HG02870 (cell line): ENCODE results near the gene SH2B2.
A peak's percentile ranks its signal among the peaks of the same experiment; 100 is the strongest.
"Not testable (repeated sequence)": the region's sequence is repeated elsewhere in the genome, so short reads cannot be mapped to it uniquely, and the experiment has no call there.

Source experiments
- ATAC-seq: cut with Tn5 transposase; IDR thresholded peaks from one replicate; pipeline ENCODE4 v1.9.1; 2021; ENCODE audit warnings: mild to moderate bottlenecking, moderate library complexity; ENCODE audit not compliant: unreplicated experiment

SH2B2 gene

DNA sequence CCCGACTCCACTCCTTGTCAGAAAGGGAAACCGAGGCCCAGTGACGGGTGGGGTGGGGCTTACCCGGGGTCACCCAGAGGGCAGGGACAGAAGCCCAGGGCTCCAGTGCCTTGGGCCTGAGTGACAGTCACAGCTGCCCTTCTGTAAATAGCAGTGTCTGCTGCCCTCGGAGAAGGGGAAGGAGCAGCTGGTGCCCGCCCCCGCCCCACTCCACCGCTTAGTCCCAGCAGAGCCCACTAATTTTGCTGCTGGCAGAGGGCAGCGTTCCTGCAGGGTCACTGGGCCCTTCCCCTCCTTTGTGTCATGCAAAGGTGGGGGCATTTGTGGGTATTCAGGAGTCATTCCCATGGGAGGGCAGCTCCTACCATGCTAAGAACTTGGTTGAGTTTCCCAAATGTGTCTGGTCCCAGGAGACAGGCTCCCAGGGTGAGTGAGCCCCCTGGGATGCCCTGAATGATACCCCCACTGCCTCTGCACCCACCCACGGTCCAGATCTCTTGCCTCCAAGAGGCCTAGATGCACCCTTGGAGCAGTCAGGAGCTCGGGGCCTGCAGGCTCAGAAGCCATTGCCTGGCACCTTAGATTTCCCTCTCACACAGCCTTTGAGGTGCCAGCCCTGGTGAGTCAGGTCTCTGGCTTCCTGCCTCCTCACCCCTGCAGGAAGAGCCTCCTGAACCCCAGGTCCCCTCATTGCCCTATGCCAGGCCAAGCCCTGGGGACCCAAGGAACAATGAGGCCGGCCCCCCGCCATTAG lies 17.2 kb downstream of the SH2B2 start:
- ATAC-seq: no peak

DNA sequence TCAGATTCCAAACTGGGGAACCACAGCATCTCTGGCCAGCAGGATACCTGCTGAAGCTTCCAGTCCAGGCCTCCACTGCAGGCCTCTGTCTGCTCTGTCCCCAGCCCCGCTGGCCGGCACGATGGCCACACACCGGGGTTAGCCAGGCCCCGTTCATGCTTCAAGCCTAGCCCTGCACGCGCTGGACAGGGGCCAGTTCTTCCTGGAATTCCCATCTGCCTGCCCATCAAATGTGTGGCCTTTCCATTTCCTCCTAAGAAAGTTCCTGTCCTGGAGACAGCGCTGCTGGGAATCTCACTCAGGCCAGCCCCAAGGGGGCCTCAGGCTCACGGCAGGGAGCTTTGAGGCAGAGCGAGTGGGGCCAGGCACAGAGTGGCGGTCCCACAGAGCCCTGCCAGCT lies 18.0 kb downstream of the SH2B2 start:
- no peak for ATAC-seq

DNA sequence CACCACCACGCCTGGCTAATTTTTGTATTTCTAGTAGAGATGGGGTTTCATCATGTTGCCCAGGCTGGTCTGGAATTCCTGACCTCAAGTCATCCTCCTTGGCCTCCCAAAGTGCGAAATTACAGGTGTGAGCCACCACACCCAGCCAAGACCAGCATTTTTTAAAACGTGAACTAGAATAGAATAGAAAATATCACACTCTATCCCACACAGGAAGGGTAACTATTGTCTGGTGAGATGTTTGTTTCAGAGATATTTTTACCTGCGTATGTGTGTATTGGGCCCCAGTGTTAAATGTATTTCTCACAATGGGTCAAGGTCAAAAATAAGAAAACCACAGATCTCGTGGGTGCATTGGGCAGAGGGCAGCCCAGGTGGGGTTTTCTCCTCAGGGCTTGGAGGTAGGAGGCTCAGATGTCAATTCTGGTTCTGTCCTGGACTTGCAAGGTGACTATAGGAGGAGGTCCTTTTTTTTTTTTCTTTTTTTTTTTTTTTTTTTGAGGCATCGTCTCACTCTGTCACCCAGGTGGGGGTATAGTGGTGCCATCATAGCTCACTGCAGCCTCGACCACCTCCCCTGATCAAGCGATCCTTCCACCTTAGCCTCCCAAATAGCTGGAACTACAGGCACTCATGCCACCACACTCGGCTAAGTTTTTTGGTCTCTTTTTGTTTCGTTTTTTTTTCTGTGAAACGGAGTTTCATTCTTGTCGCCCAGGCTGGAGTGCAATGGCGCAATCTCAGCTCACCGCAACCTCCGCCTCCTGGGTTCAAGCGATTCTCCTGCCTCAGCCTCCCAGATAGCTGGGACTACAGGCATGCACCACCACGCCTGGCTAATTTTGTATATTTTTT lies 19.0 kb downstream of the SH2B2 start:
- peak; percentile 49 for ATAC-seq

DNA sequence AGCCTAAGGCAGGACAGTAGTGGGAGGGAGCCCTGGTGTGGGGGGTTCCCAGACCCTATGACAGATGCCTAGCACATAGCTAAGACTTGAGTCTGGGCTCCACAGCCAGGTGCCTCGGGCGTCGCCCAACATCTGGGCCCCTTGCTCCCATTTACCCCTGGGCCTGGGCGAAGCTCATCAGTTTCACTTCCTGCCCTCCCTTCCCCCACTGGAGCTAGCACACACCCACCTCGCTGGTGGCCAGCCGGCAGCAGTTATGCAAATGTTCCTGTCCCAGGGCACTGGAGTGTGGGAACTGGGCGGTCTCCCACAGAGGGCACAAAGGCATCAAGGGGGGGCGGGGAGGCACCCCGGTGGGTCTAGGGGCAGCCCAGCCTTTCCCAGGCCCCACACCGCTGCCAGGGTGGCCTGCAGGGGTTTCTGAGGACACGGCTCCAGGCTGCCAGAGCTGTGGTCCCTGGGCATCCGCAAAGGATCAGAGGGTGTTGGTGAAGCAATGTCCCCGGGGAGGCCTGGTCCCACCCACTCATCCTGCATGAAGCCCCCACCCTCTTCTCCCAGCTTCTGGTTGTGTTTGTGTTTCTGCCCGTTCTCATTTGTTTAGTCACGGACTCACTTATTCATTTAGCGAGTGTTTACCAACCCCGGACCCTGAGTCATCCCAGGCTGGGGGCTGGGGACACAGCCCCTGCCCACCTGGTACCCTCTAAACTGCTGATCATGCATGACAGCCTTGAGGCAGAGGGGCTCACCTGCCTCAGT lies 20.4 kb downstream of the SH2B2 start:
- ATAC-seq: peak; percentile 60

DNA sequence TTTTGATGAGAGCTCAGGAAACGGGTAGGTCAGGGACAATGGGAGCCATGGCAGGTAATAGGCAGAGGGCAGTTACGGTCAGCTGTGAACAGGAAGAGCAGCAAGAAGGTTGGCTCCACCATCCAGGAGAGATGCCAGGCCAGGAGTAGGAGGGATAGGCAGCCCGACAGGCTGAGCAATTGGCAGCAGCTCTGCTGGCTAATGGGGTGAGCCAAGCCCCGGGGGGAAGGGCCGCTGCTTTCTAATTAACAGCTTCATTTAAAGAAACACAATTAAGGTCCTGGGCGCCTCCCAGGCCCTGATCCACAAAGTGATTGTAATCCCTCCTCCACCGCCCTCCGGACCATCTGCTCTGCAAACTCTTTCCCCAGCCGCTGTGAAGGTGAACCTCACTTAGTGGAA lies 23.7 kb downstream of the SH2B2 start:
- no peak for ATAC-seq

DNA sequence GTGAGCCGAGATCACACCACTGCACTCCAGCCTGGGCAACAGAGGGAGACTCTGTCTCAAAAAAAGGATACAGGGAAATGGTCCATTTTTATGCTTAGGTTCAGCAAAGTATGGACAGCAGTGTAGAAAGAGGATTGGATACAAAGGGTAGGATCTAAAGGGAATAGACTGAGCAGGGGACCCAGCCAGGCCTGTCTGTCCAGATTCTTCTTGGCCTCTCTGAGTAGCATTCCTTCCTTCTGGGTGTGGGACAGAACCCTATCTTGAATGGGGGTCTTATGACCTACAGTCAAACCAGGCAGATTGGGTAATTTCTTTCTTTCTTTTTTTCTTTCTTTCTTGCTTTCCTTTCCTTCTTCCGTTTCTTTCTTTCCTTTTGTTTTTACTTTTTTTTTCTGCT lies 25.6 kb downstream of the SH2B2 start:
- ATAC-seq: no peak

DNA sequence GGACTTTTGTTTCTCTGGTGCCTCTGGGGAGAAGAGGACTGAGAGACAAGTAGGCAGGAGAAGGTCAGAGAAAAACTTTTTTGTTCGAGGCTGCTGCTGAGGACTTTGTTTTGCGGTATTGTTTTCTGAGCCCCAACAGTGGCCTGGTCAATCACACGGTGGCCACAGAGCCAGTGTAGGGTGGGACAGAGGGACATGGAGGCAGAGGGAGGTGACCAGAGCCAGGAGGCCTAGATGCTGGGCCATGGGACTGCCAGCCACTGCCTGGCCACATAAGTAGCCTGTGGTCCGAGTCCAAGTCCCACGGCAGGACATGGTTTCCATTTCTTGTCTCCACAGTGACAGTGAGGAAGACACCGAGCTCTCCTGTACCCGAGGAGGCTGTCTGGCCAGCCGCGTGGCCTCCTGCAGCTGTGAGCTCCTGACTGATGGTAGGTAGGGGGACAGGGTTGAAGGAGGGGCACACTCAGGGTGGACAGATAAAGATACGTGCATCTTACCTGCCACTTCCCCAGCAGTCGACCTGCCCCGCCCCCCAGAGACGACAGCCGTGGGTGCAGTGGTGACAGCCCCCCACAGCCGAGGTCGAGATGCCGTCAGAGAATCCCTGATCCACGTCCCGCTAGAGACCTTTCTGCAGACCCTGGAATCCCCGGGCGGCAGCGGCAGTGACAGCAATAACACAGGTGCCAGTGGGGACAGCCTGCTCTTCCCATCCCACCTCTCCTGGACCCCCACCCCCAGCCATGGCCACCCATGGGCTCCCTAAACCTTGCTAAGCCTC lies 27.5 kb downstream of the SH2B2 start:
- ATAC-seq: no peak

DNA sequence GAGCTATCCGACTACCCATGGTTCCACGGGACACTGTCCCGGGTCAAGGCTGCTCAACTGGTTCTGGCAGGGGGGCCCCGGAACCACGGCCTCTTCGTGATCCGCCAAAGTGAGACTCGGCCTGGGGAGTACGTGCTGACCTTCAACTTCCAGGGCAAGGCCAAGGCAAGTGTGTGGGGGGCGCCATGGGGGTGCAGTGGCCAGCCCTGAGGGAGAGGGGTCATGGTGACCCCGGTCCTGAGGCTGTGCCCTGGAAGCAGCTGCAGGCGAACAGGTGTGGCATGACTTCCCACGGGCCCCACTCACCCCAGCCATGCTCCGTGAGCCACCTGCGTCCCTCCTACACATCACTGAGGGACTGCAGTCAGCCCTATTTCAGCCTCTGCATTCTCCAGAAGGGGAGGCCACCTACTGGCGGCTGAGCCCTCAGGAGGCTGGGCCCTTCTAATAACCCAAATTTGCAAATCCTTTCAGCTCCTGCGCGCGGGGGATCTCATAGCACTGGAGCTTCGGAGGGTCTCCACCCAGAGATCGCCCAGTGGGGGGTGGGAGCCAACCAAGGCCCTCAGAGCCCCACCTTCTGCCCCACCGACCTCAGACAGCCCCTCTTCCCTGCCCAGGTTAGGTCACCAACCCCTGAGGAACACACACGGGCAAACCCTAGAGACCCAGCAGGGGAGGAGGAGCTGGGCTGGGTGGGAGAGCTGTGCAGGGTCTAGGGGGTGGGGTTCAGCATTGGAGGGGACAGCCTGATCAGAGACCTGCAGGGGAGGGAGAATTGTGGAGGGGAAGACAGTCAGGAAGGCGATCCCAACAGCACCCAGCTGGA lies 30.8 kb downstream of the SH2B2 start:
- ATAC-seq: no peak

DNA sequence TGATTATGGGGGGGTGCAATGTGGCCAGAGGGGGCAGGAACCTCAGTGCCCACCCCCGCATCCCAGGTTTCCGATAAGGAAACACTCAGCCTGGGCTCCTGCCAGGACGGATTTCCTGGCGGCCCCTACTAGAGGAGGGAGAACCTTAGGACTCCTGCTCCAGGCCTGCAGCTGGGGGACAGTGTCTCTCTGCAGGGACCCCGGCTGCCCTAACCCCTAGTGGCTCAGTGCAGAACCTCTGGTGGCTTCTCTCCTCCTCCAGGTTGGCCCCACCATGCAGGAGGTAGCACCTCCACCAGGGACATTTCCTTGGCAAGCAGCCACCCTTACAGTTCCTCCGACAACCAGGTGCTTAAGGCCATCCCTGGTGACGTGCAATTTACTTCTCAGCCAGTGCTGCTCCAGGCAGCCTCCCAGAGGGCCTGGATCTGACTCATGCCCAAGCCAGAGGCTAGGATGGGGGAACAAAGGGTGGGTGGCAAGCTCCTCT lies 31.9 kb downstream of the SH2B2 start:
- ATAC-seq: no peak

DNA sequence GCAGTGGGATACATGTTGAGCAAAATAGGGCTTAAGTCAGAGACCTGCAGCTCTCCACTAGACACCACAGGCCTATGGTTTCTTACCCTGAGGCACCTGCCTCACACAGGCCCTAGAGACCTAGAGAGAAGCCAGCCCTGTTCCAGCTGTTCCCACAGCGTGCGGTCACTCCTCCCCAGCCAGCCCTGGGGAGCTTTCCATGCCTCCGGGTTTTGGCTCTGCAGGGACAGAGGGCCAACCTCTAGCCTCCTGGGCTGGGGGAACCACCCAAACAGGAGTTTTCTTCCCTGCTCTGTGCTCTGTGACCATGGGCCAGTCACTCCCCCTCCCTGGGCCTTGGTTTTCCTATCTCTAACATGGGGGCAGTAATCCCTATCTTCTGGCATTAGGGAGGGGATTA lies 33.0 kb downstream of the SH2B2 start:
- ATAC-seq: no peak

DNA sequence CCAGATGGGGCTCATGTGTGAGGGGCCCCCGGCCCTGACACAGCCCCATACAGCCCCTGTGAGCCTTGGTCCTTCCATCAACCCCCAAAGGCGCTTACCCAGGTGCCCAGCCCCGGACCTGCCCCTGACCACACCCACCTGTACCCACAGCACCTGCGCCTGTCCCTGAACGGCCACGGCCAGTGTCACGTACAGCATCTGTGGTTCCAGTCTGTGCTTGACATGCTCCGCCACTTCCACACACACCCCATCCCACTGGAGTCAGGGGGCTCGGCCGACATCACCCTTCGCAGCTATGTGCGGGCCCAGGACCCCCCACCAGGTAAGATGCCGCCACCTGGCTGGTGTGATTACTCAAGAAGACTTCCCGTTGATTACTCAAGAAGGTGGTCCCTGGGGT lies 33.5 kb downstream of the SH2B2 start:
- no peak for ATAC-seq

DNA sequence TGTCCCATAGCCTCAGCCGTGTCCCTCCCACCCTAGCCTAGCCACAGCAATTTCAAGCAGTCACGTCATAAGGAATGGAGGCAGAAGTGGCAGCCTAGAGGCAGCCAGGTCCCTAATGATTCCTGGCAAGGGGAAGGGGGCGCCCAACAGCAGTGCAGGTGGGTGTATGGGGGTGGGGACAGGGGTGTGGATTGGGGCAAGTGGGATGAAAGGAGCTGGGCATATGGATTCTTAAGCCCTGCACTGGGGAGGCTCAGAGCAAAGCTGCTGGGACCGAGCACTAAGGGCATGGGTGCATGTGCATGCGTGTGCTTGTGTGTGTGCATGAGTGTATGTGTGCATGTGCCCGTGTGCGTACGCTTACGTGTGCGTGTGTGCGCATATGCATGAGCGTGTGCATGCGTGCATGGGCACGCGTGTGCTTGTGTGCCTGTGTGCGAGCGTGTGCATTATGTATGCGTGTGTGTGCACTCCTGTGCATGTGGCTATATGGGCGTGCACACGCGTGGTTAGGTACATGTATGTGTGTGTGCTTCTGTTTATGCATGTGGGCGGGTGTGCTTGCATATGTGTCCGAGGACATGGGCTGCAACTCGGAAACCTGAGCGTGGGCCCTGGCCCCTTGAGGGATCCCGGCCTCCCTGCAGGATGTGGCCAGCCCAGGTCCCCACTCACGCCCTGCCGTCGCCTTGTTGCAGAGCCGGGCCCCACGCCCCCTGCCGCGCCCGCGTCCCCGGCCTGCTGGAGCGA lies 34.1 kb downstream of the SH2B2 start:
- ATAC-seq: no peak

DNA sequence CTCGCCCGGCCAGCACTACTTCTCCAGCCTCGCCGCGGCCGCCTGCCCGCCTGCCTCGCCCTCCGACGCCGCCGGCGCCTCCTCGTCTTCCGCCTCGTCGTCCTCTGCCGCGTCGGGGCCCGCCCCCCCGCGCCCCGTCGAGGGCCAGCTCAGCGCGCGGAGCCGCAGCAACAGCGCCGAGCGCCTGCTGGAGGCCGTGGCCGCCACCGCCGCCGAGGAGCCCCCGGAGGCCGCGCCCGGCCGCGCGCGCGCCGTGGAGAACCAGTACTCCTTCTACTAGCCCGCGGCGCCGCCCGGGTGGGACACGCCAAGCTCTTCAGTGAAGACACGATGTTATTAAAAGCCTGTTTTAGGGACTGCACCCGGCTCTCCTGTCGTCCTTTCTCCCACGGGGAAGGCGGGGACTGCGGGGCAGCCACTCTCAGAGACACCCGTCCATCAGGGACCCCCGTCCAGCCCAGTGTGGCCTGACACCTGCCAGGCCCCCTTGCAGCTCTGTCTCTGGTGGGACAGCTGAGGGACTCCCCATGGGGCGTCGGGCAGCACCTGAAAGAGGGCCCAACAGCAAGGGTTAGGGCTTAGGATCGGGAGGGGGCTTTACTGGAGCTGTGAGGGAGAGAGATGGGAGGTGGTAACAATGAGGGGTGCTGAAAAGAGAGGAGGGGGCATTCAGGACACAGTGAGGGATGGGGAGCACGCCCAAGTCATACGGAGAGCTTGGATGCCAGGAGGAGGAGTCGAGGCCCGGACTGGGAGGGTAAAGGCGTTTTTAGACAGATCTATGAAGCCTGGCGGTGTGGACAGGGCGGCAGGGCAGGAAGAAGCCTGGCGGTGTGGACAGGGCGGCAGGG lies 34.9 kb downstream of the SH2B2 start:
- ATAC-seq: no peak

DNA sequence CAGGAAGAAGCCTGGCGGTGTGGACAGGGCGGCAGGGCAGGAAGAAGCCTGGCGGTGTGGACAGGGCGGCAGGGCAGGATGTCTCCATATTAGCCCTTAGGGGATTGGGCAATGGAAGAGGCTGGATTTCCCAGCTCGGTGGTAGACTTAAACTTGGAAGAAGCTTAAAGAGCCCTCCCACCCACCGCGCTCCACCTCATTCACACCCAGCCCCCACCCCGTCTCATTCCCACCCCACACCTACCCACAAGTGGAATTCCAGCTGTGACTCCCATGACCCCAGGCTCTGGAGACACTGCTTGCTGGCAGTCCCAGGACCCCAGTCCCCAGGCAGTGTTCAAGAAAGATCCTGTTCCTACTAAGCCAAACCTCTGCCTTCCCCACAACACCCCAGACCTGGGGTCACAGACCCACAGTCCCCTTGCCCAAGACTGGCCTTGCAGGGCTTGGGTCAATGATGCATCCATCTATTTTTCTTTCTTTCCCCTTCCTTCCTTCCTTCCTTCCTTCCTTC lies 35.6 kb downstream of the SH2B2 start:
- ATAC-seq: no peak

DNA sequence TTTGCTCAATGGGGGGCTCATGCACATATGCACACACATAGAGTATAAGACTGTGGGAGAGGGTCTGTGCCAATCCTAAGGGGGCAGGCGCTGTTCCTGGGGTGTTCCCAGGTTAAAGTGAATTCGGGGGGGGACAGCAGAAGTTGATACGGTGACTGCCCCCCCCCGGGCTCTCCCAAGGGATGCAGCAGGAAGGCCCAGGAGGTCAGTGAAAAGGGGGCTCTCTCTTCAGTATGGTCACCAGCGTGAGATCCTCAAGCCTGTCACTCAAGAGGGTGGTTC lies 37.2 kb downstream of the SH2B2 start:
- no peak for ATAC-seq

DNA sequence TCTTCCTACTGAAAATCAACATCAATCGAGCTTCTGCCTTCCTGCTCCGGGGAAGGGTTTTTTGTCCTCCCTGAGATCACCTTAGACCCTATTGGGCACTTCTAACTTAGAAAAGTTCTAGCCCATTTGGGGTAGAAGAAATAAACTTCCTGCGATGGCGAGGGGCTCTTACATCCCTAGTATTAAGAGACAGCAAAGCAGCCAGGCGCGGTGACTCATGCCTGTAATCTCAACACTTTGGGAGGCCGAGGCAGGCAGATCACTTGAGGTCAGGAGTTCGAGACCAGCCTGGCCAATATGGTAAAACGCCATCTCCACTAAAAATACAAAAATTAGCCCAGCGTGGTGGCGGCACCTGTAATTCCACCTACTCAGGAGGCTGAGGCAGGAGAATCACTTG lies 38.4 kb downstream of the SH2B2 start:
- ATAC-seq: not testable (repeated sequence)

DNA sequence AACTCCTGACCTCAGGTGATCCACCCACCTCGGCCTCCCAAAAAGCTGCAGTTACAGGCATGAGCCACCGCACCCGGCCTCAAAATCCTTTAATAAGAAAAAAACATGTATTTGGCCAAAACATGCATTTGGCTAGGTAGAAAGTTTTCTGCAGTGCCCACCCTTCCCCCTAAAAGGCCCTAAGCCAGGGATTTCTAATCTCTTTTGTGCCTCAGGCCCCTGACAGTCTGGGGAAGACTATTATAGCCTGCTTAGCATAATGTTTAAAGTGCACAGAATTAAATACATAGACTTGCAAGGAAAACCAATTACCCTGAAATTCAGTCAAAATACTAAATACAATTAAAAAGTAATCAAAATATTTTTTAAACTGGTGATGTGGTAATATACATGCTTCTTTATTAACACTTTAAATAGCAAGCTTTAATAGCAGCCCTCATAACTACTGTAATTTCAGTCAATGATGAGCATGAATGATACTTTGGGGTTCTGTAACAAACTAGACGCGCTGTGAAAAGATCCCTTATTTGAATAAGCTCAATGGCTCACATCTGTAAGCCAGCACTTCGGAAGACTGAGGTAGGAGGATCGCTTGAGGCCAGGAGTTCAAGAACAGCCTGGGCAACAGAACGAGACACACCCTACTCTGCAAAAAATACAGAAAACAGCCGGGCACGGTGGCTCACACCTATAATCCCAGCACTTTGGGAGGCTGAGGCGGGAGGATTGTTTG lies 39.7 kb downstream of the SH2B2 start:
- ATAC-seq: no peak
